Natural killer cell (primary cell): ENCODE measurements around the gene MYADML2. TPM values are rescaled to one million over a fixed set of nuclear protein-coding genes. Genes with fewer than 3 reads are reported as not detected.

Experiments
- ATAC-seq, 3 donors: fragments of 150-1000 bp in 2 of 3; fragments of 200-7000 bp in 1 of 3; cut with Tn5 transposase; 1 replicate in 1 of 3; 2 replicates in 2 of 3; pipeline ENCODE4 v1.10.0; 2021; ENCODE audit warnings: mild to moderate bottlenecking in 2 of 3, moderate library complexity in 2 of 3
- DNase-seq, 2 donors: peaks; one replicate each; pipeline versions ENCODE4 v3.0.0 to v3.0.0-alpha.2; 2013 to 2021; ENCODE audit warnings: mixed read lengths in 1 of 2
- H3K27ac ChIP-seq: one replicate; pipeline ENCODE4 v1.5.1; 2013; ENCODE audit warnings: mild to moderate bottlenecking, low read length
- H3K27me3 ChIP-seq: one replicate; pipeline ENCODE4 v1.6.1; 2013; ENCODE audit warnings: low read length; ENCODE audit not compliant: control insufficient read depth, insufficient read depth
- H3K36me3 ChIP-seq: one replicate; pipeline ENCODE4 v1.6.1; 2013; ENCODE audit warnings: low read length; ENCODE audit not compliant: control insufficient read depth, insufficient read depth
- H3K4me1 ChIP-seq: one replicate; pipeline ENCODE4 v1.6.1; 2013; ENCODE audit warnings: low read length; ENCODE audit not compliant: control insufficient read depth, insufficient read depth
- H3K4me3 ChIP-seq: one replicate; pipeline ENCODE4 v1.5.1; 2013; ENCODE audit warnings: low read length
- H3K9me3 ChIP-seq: one replicate; pipeline ENCODE4 v1.6.1; 2013; ENCODE audit warnings: low read length; ENCODE audit not compliant: control insufficient read depth, insufficient read depth
- H3K27ac Mint-ChIP-seq, 2 donors: one replicate each; pipeline ENCODE4 v1.8.0; 2022; ENCODE audit warnings: mild to moderate bottlenecking in 2 of 2, mixed read lengths in 2 of 2, moderate library complexity in 1 of 2
- H3K27me3 Mint-ChIP-seq, 2 donors: one replicate each; pipeline ENCODE4 v1.8.0; 2022; ENCODE audit warnings: low read depth in 2 of 2, mixed read lengths in 2 of 2
- H3K36me3 Mint-ChIP-seq: one replicate; pipeline ENCODE4 v1.8.0; 2022; ENCODE audit warnings: mixed read lengths
- H3K4me1 Mint-ChIP-seq, 2 donors: one replicate each; pipeline ENCODE4 v1.8.0; 2022; ENCODE audit warnings: mixed read lengths in 2 of 2
- H3K4me3 Mint-ChIP-seq: one replicate; pipeline ENCODE4 v1.8.0; 2022; ENCODE audit warnings: mild to moderate bottlenecking, moderate library complexity, mixed read lengths
- H3K9me3 Mint-ChIP-seq, 2 donors: one replicate each; pipeline ENCODE4 v1.8.0; 2022; ENCODE audit warnings: mixed read lengths in 2 of 2
- CTCF ChIP-seq: fragments of 200-600 bp; IDR thresholded peaks from one replicate; pipeline ENCODE4 v1.8.0; 2022; ENCODE audit warnings: antibody characterized with exemption
- WGBS: methylation state at CpG from one replicate; pipeline ENCODE4 v1.1.7; 2013; ENCODE audit warnings: missing lambda C conversion rate; ENCODE audit not compliant: insufficient coverage; 5-methylcytosine and 5-hydroxymethylcytosine counted together
- intact Hi-C: fragments of 100-400 bp; cut with micrococcal nuclease; formaldehyde crosslinking; loops from one replicate; pipeline ENCODE4 v1.14.2; 2022
- total RNA-seq, 4 donors: library from RNA; stranded (reverse); fragments of 120-200 nt in 1 of 4; gene quantifications; one replicate each; pipeline versions ENCODE4 v1.2.3 to v1.2.4, GENCODE V29; 2013 to 2022

Gene MYADML2
- total RNA-seq, 3 donors from 2014 or later (not counting 1 experiment from before 2014, with no cell fraction given), result not detected

- H3K27ac ChIP-seq, result no peak overlapping the region
- H3K36me3 ChIP-seq, result peaks cover 5% of the 10 kb centered on the region
- Mint-ChIP-seq H3K36me3 (no peaks in the 10 kb centered on the region), H3K27me3 (peaks cover 0 to 8% of the 10 kb centered on the region in 2 donors), H3K4me3 (peak overlapping the region; percentile 67), H3K27ac (no peak overlapping the region), H3K4me1 (peaks cover 5 to 24% of the 10 kb centered on the region in 2 donors), H3K9me3 (no peaks in the 10 kb centered on the region)
- H3K4me3 ChIP-seq, result no peak overlapping the region
- H3K27me3 ChIP-seq, result peaks cover 13% of the 10 kb centered on the region
- 73% methylated on average over 21 of the region's 21 CpGs for WGBS
- peaks cover 51% of the 10 kb centered on the region for H3K4me1 ChIP-seq
- DNase-seq (peak in 1 of 2 donors; percentile 54), ATAC-seq (no peak)
- no peak for TF ChIP-seq CTCF
- no peaks in the 10 kb centered on the region for H3K9me3 ChIP-seq
- intact Hi-C loops, result no loop called here
These were observed 22.2 kb downstream of the MYADML2 start for GRCh38 chr17:81924557-81925532.

DNA sequence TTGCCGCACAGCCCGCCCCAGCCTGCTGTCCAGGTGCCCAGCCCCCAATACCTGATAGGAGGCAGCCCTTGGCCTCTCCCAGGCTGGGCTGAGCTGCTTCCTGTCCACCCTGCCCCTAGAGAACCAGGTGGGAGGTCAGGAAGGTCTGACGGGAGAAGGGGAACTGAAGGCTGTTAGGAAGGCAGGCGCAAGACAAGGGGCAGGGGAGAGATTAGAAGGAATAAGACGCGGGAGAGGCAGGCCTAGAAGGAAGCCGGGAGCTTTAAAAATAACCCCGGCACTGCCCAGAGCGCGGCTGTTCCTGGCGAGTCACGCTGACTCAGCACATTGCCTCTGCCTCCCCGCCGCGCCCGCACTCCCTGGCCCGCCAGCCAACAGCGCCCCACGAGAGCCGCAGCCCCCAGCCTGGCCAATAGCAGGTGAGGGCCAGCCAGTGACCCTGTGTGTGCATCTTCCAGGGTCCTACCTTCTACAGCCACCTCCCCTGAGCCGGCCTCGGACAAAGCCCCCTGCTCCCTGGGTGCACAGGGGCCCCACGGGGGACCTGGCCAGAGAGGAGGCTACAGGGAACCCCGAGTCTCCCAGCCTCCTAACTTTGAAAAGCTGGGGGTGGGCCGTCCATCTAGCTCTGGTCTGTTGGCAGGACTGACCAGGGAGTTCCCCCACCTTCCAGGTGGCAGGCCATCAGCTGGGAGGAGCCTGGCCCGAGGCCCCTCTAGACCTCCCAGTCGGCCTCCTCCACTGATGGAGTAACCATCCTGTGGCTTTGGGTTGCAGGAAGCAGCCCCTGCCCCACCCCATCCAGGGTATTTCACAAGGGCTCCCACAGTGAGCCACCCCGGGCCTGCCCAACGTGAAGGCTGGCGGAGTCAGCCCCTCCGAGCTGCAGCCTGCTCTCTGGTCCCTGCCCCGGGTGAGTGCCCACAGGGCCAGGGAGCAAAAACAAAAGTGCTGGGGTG lies 23.5 kb downstream of the MYADML2 start:
- Histone ChIP-seq H3K4me1 (peaks cover 48% of the 10 kb centered on the region), H3K27me3 (peaks cover 5% of the 10 kb centered on the region), H3K4me3 (no peak overlapping the region), H3K27ac (no peak overlapping the region), H3K36me3 (peaks cover 6% of the 10 kb centered on the region), H3K9me3 (no peaks in the 10 kb centered on the region)
- peaks cover 5 to 24% of the 10 kb centered on the region in 2 donors for H3K4me1 Mint-ChIP-seq
- intact Hi-C loops, result no loop called here
- WGBS, result 32% methylated on average over 32 of the region's 32 CpGs
- no peak for TF ChIP-seq CTCF
- no peaks in the 10 kb centered on the region for H3K9me3 Mint-ChIP-seq
- ATAC-seq (peak in 1 of 3 donors; percentile 18), DNase-seq (no peak)
- no peak overlapping the region for H3K4me3 Mint-ChIP-seq
- no peak overlapping the region for H3K27ac Mint-ChIP-seq
- H3K36me3 Mint-ChIP-seq, result no peaks in the 10 kb centered on the region
- peaks cover 0 to 3% of the 10 kb centered on the region in 2 donors for H3K27me3 Mint-ChIP-seq

GRCh38 chr17:81922566-81923301 lies 24.3 kb downstream of the MYADML2 start:
- 89% methylated on average over 54 of the region's 58 CpGs for WGBS
- peaks cover 0 to 3% of the 10 kb centered on the region in 2 donors for H3K27me3 Mint-ChIP-seq
- ATAC-seq (no peak), DNase-seq (no peak)
- Histone ChIP-seq H3K4me3 (no peak overlapping the region), H3K27me3 (no peaks in the 10 kb centered on the region), H3K9me3 (no peaks in the 10 kb centered on the region), H3K27ac (no peak overlapping the region), H3K4me1 (peaks cover 47% of the 10 kb centered on the region), H3K36me3 (peaks cover 6% of the 10 kb centered on the region)
- intact Hi-C loops, result no loop called here
- H3K36me3 Mint-ChIP-seq, result no peaks in the 10 kb centered on the region
- no peak for TF ChIP-seq CTCF
- peak overlapping the region; percentile 25 for H3K4me3 Mint-ChIP-seq
- no peaks in the 10 kb centered on the region for H3K9me3 Mint-ChIP-seq
- H3K27ac Mint-ChIP-seq, result no peak overlapping the region
- H3K4me1 Mint-ChIP-seq, result peaks cover 11 to 30% of the 10 kb centered on the region in 2 donors
